ENCODE results near the gene ADSL. TPM values are rescaled to one million over a fixed set of nuclear protein-coding genes. Genes with fewer than 3 reads are reported as not detected.

ADSL gene
- polyA plus RNA-seq, 1 experiment = 115 TPM

GRCh38 chr22:40364431-40364830, 18.1 kb downstream of the ADSL start:
- no peak for DNase-seq (ENCODE audit: low read depth)
- Histone ChIP-seq H3K36me3 (ENCODE audit: control insufficient read depth, insufficient read depth, low read length) (peaks cover 21% of the 10 kb centered on the region), H3K27me3 (ENCODE audit: control insufficient read depth, insufficient read depth, low read length) (no peaks in the 10 kb centered on the region), H3K4me3 (ENCODE audit: low read depth, low read length) (no peak overlapping the region)
- ChIA-PET CTCF (interaction anchor here (1.3 to 2.1 kb wide), 3 partner anchors 13 to 830 kb away, joined by 3 to 6 read pairs (median 3); no protein-coding TSS in a partner anchor), POLR2A (no interaction called here)
- TF ChIP-seq, protein P1, sequence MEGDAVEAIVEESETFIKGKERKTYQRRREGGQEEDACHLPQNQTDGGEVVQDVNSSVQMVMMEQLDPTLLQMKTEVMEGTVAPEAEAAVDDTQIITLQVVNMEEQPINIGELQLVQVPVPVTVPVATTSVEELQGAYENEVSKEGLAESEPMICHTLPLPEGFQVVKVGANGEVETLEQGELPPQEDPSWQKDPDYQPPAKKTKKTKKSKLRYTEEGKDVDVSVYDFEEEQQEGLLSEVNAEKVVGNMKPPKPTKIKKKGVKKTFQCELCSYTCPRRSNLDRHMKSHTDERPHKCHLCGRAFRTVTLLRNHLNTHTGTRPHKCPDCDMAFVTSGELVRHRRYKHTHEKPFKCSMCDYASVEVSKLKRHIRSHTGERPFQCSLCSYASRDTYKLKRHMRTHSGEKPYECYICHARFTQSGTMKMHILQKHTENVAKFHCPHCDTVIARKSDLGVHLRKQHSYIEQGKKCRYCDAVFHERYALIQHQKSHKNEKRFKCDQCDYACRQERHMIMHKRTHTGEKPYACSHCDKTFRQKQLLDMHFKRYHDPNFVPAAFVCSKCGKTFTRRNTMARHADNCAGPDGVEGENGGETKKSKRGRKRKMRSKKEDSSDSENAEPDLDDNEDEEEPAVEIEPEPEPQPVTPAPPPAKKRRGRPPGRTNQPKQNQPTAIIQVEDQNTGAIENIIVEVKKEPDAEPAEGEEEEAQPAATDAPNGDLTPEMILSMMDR (IDR thresholded peaks at IDR 0.05; ENCODE audit: insufficient read depth, low read depth, low read length) = no peak

GRCh38 chr22:40366068-40366467, 19.8 kb downstream of the ADSL start:
- TF ChIP-seq, protein P1 (IDR thresholded peaks at IDR 0.05; ENCODE audit: insufficient read depth, low read depth, low read length) = no peak
- H3K36me3 ChIP-seq (ENCODE audit: control insufficient read depth, insufficient read depth, low read length) = peaks cover 17% of the 10 kb centered on the region
- CTCF ChIA-PET = interaction anchor here (1.7 to 2.1 kb wide), 2 partner anchors 11 to 17 kb away, joined by 4 to 6 read pairs; no protein-coding TSS in a partner anchor
- no peak for DNase-seq (ENCODE audit: low read depth)
- no peak overlapping the region for H3K4me3 ChIP-seq (ENCODE audit: low read depth, low read length)
- POLR2A ChIA-PET = no interaction called here
- H3K27me3 ChIP-seq (ENCODE audit: control insufficient read depth, insufficient read depth, low read length) = no peaks in the 10 kb centered on the region

- TF ChIP-seq, protein P1 (IDR thresholded peaks at IDR 0.05; ENCODE audit: insufficient read depth, low read depth, low read length) = no peak
- no peak overlapping the region for H3K4me3 ChIP-seq (ENCODE audit: low read depth, low read length)
- H3K27me3 ChIP-seq (ENCODE audit: control insufficient read depth, insufficient read depth, low read length) = no peaks in the 10 kb centered on the region
- POLR2A ChIA-PET = no interaction called here
- peaks cover 13% of the 10 kb centered on the region for H3K36me3 ChIP-seq (ENCODE audit: control insufficient read depth, insufficient read depth, low read length)
- CTCF ChIA-PET = no interaction called here
- DNase-seq (ENCODE audit: low read depth) = no peak
Measured at GRCh38 chr22:40367342-40367741, 21.0 kb downstream of the ADSL start.

DNA sequence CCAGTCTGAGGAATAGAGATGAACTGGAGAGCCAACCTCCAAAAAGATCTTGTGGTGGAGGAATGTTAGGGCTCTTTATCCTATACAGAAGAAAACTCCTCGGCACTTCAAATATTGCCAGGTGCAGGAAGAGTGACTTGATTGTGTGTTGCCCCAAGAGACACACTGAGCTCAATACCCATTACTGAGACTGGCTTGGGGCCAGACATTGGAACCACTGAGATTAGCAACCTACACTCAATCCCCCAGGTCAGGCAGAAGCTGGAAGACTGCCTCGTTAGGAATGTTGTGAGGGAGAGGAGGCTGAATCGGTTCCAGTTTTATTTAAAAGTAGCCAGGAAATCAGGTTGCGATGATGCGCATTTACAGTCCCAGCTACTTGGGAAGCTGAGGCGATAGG, 21.7 kb downstream of the ADSL start:
- TF ChIP-seq, protein P1 (IDR thresholded peaks at IDR 0.05; ENCODE audit: insufficient read depth, low read depth, low read length) = no peak
- Histone ChIP-seq H3K36me3 (ENCODE audit: control insufficient read depth, insufficient read depth, low read length) (peaks cover 13% of the 10 kb centered on the region), H3K4me3 (ENCODE audit: low read depth, low read length) (no peak overlapping the region), H3K27me3 (ENCODE audit: control insufficient read depth, insufficient read depth, low read length) (no peaks in the 10 kb centered on the region)
- ChIA-PET CTCF (no interaction called here), POLR2A (no interaction called here)
- DNase-seq (ENCODE audit: low read depth) = no peak

DNA sequence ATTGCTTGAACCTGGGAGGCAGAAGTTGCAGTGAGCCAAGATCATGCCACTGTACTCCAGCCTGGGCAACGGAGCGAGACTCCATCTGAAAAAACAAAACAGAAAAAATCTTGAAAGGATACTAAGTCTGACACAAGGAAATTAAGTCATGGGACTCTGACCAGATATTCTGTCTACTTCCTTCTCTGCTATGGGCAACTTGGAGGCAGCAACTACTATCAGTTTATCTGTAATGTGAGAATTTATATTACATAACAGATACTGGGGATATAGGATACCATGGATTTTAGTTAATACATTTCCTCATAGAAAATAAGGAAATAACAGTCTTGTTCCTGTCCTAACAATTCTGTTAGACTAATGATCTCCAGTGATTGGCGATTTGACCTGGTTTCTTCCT, 22.5 kb downstream of the ADSL start:
- Histone ChIP-seq H3K36me3 (ENCODE audit: control insufficient read depth, insufficient read depth, low read length) (peaks cover 13% of the 10 kb centered on the region), H3K4me3 (ENCODE audit: low read depth, low read length) (no peak overlapping the region), H3K27me3 (ENCODE audit: control insufficient read depth, insufficient read depth, low read length) (no peaks in the 10 kb centered on the region)
- TF ChIP-seq, protein P1 (IDR thresholded peaks at IDR 0.05; ENCODE audit: insufficient read depth, low read depth, low read length) = no peak
- ChIA-PET POLR2A (no interaction called here), CTCF (no interaction called here)
- DNase-seq (ENCODE audit: low read depth) = no peak

All from BJ (cell line).